T-helper 1 cell treated with Interleukin-12 subunit alpha and Interleukin-12 subunit beta and Interleukin-4 antibody, amounts not matched to agents 30 ng/mL and 1 ng/mL, for 36 hours (primary cell): ENCODE results near the gene HDAC10. TPM values are rescaled to one million over a fixed set of nuclear protein-coding genes. Genes with fewer than 3 reads are reported as not detected.

Experiments
- intact Hi-C: fragments of 100-400 bp; cut with micrococcal nuclease; formaldehyde crosslinking; loops from one replicate; pipeline ENCODE4 v1.15.1; 2024
- total RNA-seq: library from RNA; stranded (reverse); gene quantifications from 2 replicates; pipeline ENCODE4 v1.2.3, GENCODE V29; 2022

HDAC10 gene
- total RNA-seq, 1 donor from 2014 or later: 91.9 TPM

GRCh38 chr22:50219800-50220602, 31.1 kb downstream of the HDAC10 start:
- intact Hi-C loops: no loop called here

- intact Hi-C loops: no loop called here
These were observed 31.9 kb downstream of the HDAC10 start for GRCh38 chr22:50218996-50219727.

- intact Hi-C loops: no loop called here
These were observed 32.7 kb downstream of the HDAC10 start for GRCh38 chr22:50218153-50218995.

- intact Hi-C loops: no loop called here
These were observed 33.4 kb downstream of the HDAC10 start for GRCh38 chr22:50217543-50218152.

GRCh38 chr22:50216684-50217520, 34.2 kb downstream of the HDAC10 start:
- intact Hi-C loops: no loop called here

- intact Hi-C loops: no loop called here
These were observed 34.9 kb downstream of the HDAC10 start for GRCh38 chr22:50216055-50216683.

- intact Hi-C loops: no loop called here
These were observed 35.6 kb downstream of the HDAC10 start for GRCh38 chr22:50215297-50216054.

- intact Hi-C loops: no loop called here
These were observed 37.8 kb downstream of the HDAC10 start for GRCh38 chr22:50213263-50213662.

GRCh38 chr22:50211147-50211546, 39.9 kb downstream of the HDAC10 start:
- intact Hi-C loops: no loop called here

GRCh38 chr22:50210378-50211139, 40.5 kb downstream of the HDAC10 start:
- intact Hi-C loops: no loop called here

GRCh38 chr22:50209893-50210292, 41.2 kb downstream of the HDAC10 start:
- intact Hi-C loops: loop anchor here (1.0 kb wide), 1 partner anchor 61 kb away; no protein-coding TSS in a partner anchor

- intact Hi-C loops: loop anchor here (1.0 kb wide), 1 partner anchor 60 kb away; no protein-coding TSS in a partner anchor
These were observed 41.8 kb downstream of the HDAC10 start for GRCh38 chr22:50208939-50209892.

GRCh38 chr22:50208430-50208938, 42.6 kb downstream of the HDAC10 start:
- intact Hi-C loops: no loop called here

GRCh38 chr22:50207383-50208140, 43.5 kb downstream of the HDAC10 start:
- intact Hi-C loops: no loop called here

GRCh38 chr22:50206599-50206998, 44.5 kb downstream of the HDAC10 start:
- intact Hi-C loops: no loop called here
